Kidney (tissue), 14 donors: ENCODE data around the gene RNF17. TPM values are rescaled to one million over a fixed set of nuclear protein-coding genes. Genes with fewer than 3 reads are reported as not detected.
"Not testable (repeated sequence)": the region's sequence is repeated elsewhere in the genome, so short reads cannot be mapped to it uniquely, and the experiment has no call there.

Experiments
- DNase-seq, 5 donors: peaks; one replicate each; pipeline ENCODE4 v3.0.0-alpha.2; 2013 to 2020
- FAIRE-seq: peaks from 2 replicates; lab custom pipeline; 2012; peaks lifted over from hg19 to GRCh38; lab: Jason Lieb, UNC
- H3K27ac ChIP-seq, 2 donors: one replicate each; pipeline ENCODE4 v1.7.0; 2013; ENCODE audit warnings: low read depth in 2 of 2, low read length in 2 of 2, inconsistent platforms in 1 of 2
- H3K27me3 ChIP-seq: one replicate; pipeline ENCODE4 v1.7.1; 2013; ENCODE audit warnings: low read length, inconsistent platforms; ENCODE audit not compliant: control insufficient read depth, insufficient read depth
- H3K36me3 ChIP-seq, 3 donors: one replicate each; pipeline versions ENCODE4 v1.7.0 to v1.7.1; 2013; ENCODE audit warnings: low read length in 3 of 3, control low read depth in 1 of 3, inconsistent platforms in 1 of 3; ENCODE audit not compliant: insufficient read depth in 3 of 3, control insufficient read depth in 2 of 3
- H3K4me1 ChIP-seq, 3 donors: one replicate each; pipeline versions ENCODE4 v1.7.0 to v1.7.1; 2013; ENCODE audit warnings: low read length in 3 of 3, inconsistent platforms in 1 of 3, low read depth in 1 of 3; ENCODE audit not compliant: control insufficient read depth in 2 of 3, insufficient read depth in 2 of 3
- H3K4me3 ChIP-seq, 3 donors: one replicate each; pipeline versions ENCODE4 v1.7.0 to v1.8.1; 2013; ENCODE audit warnings: low read length in 3 of 3, control low read depth in 1 of 3, inconsistent platforms in 1 of 3
- H3K9ac ChIP-seq, 3 donors: one replicate each; pipeline versions ENCODE4 v1.7.0 to v1.7.1; 2013; ENCODE audit warnings: low read length in 3 of 3, control low read depth in 1 of 3, inconsistent platforms in 1 of 3
- H3K9me3 ChIP-seq, 3 donors: one replicate each; pipeline versions ENCODE4 v1.7.0 to v1.7.1; 2013; ENCODE audit warnings: low read length in 3 of 3, control low read depth in 1 of 3, inconsistent platforms in 1 of 3; ENCODE audit not compliant: control insufficient read depth in 2 of 3, insufficient read depth in 1 of 3
- intact Hi-C: fragments of 100-400 bp; cut with DNase I; formaldehyde crosslinking; loops from one replicate; pipeline ENCODE4 v1.11.1; 2022
- polyA plus RNA-seq: library from polyadenylated mRNA; stranded (reverse); fragments of 350-450 nt; fragmentation: Illumina TruSeq; extraction: RNeasy Lipid Tissue Mini Kit (QIAGEN cat#74804); gene quantifications from one replicate; pipeline ENCODE4 v1.2.3, GENCODE V29; 2014; ENCODE audit warnings: low read depth, low replicate concordance; ENCODE audit not compliant: insufficient read depth
- total RNA-seq: library from RNA; stranded (reverse); fragmentation: NEBNext Ultra II Directional; extraction: Animal tissue kit (Norgen Biotek cat#: 25700); gene quantifications from one replicate; pipeline ENCODE4 v1.2.1, GENCODE V29; 2021
- TF ChIP-seq, protein P1 (sequence below): IDR thresholded peaks from 3 replicates; pipeline ENCODE4 v1.5.1; 2012; ENCODE audit warnings: mild to moderate bottlenecking, moderate library complexity, borderline replicate concordance; ENCODE audit not compliant: insufficient read depth; ENCODE audit errors: extremely low read depth
- donor health status: control.
- donor health status: control.
- donor health status: control.
- donor health status: control.
- donor health status: control.
- donor health status: DM: yes; HTN: yes; CAD: no.
- donor health status: Normal renal cell carcinoma (clear cell type).

The RNF17 gene
- total and polyA plus RNA-seq, 2 donors from 2014 or later: not detected

DNA sequence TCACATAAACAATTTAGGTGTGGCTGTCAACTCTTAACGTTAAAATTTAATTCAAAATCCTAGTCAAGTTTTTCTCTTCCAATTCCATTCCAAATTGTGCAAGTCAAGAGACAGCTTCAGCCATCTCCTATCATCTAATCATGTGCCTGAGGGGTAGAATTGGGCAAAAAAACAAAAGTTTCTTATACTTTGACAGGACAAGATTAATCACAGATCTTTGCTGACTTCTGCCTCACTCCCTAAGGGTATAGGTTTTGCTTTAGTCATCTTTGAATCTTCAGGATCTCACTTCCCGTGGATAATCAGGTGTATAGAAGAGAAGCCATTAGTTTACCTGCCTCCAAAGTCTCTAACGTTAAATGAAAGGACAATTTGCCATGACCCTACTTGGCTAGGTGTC, 24.6 kb downstream of the RNF17 start:
- Histone ChIP-seq H3K36me3 (no peaks in the 10 kb centered on the region), H3K4me3 (no peak overlapping the region), H3K4me1 (no peaks in the 10 kb centered on the region), H3K9me3 (peaks cover 0 to 7% (median 3%) of the 10 kb centered on the region in 3 donors), H3K27me3 (no peaks in the 10 kb centered on the region), H3K27ac (no peak overlapping the region), H3K9ac (no peak overlapping the region)
- intact Hi-C loops: no loop called here
- TF ChIP-seq, protein P1, sequence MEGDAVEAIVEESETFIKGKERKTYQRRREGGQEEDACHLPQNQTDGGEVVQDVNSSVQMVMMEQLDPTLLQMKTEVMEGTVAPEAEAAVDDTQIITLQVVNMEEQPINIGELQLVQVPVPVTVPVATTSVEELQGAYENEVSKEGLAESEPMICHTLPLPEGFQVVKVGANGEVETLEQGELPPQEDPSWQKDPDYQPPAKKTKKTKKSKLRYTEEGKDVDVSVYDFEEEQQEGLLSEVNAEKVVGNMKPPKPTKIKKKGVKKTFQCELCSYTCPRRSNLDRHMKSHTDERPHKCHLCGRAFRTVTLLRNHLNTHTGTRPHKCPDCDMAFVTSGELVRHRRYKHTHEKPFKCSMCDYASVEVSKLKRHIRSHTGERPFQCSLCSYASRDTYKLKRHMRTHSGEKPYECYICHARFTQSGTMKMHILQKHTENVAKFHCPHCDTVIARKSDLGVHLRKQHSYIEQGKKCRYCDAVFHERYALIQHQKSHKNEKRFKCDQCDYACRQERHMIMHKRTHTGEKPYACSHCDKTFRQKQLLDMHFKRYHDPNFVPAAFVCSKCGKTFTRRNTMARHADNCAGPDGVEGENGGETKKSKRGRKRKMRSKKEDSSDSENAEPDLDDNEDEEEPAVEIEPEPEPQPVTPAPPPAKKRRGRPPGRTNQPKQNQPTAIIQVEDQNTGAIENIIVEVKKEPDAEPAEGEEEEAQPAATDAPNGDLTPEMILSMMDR: no peak
- FAIRE-seq (no peak), DNase-seq (no peak)

DNA sequence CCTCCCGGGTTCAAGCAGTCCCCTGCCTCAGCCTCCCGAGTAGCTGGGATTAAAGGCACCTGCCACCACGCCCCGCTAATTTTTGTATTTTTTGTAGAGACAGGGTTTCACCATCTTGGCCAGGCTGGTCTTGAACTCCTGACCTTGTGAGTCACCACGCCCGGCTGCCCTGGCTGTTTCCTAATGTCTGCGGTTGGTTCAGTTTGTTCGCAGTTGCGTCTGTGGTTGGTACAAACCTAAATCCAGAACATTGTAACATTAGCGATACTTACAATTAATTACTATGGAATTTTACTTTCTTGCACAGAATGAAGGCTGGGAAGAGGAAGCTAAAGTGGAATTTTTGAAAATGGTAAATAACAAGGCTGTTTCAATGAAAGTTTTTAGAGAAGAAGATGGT, 38.1 kb downstream of the RNF17 start:
- no peak for FAIRE-seq
- intact Hi-C loops: no loop called here
- Histone ChIP-seq H3K4me1 (no peaks in the 10 kb centered on the region), H3K4me3 (no peak overlapping the region), H3K27me3 (no peaks in the 10 kb centered on the region), H3K9me3 (no peaks in the 10 kb centered on the region), H3K9ac (no peak overlapping the region), H3K27ac (no peak overlapping the region), H3K36me3 (no peaks in the 10 kb centered on the region)
- TF ChIP-seq, protein P1: no peak
- DNase-seq: no peak

DNA sequence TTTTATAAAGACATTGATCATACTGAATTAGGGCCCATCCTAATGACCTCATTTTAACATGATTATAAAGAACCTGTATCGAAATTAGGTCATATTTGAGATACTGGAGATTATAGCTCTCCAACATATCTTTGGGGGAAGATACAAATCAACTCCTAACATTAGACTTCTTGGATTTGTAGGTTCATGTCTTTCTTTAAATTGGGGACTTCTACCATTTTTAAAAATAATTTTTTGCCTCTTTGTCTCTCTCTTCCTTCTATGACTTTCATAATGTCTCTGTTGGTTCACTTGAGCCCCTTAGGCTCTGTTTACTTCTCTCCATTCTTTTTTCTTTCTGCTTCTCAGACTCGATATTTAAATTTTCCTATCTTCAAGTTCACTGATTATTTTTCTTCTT, 57.2 kb downstream of the RNF17 start:
- TF ChIP-seq, protein P1: no peak
- Histone ChIP-seq H3K4me1 (no peaks in the 10 kb centered on the region), H3K27ac (no peak overlapping the region), H3K9ac (no peak overlapping the region), H3K9me3 (no peaks in the 10 kb centered on the region), H3K36me3 (no peaks in the 10 kb centered on the region), H3K4me3 (no peak overlapping the region), H3K27me3 (no peaks in the 10 kb centered on the region)
- no peak for FAIRE-seq
- intact Hi-C loops: no loop called here
- no peak for DNase-seq

DNA sequence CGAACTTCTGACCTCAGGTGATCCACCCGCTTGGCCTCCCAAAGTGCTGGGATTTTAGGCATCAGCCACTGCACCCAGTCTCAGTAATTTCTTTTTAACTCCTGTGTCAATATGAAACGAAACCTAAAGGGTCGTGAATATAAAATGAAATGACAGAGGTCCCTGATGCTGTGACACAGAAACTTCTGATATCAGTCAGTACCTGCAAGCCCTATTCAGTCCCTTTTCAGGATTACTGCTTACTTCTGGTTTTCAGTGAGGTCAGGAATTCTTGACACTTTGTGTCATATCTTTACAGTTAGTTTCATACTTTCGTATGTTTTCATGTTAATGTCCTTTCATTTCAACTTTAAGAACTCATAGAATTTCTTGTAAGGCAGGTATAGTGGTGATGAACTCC, 58.7 kb downstream of the RNF17 start:
- H3K4me1 ChIP-seq: no peaks in the 10 kb centered on the region
- TF ChIP-seq, protein P1: no peak
- H3K27me3 ChIP-seq: no peaks in the 10 kb centered on the region
- intact Hi-C loops: no loop called here
- no peaks in the 10 kb centered on the region for H3K36me3 ChIP-seq
- H3K4me3 ChIP-seq: no peak overlapping the region
- H3K9me3 ChIP-seq: no peaks in the 10 kb centered on the region
- FAIRE-seq (no peak), DNase-seq (no peak)
- no peak overlapping the region for H3K27ac ChIP-seq
- no peak overlapping the region for H3K9ac ChIP-seq

DNA sequence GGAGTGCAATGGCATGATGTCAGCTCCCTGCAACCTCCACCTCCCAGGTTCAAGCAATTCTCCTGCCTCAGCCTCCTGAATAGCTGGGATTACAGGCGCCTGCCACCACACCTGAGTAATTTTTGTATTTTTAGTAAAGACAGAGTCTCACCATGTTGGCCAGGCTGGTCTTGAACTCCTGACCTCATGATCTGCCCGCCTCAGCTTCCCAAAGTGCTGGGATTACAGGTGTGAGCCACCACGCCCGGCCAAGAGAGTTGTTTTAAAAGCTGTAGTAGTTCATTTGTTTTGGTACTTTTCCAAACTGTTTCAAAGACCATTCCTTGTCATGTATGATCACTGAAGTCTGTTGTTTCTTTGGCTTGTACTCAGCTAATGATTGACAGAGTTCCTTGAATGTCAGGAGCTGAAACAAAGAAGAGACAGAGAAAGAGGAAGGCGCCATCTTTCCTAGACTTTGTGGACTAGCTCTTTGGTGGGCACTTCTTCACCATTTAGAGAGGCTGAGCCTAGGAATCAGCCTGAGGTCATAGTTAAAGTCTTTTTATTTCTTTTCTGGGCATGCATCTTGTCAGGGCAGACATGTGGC, 59.2 kb downstream of the RNF17 start:
- DNase-seq, intact Hi-C loops, FAIRE-seq, H3K4me3 ChIP-seq, H3K9ac ChIP-seq, H3K27ac ChIP-seq, H3K27me3 ChIP-seq, H3K36me3 ChIP-seq, H3K9me3 ChIP-seq, H3K4me1 ChIP-seq: not testable (repeated sequence)
